Keratinocyte (primary cell): ENCODE measurements around the gene AKAP6.

Experiments
- CTCF ChIP-seq, 3 experiments: IDR thresholded peaks in 1 of 3; conservative IDR thresholded peaks in 1 of 3; optimal IDR thresholded peaks in 1 of 3; 2 replicates in 2 of 3; 3 replicates in 1 of 3; pipeline versions ENCODE3 to v1.5.1; 2011; ENCODE audit warnings: low read length in 3 of 3, mild to moderate bottlenecking in 3 of 3, moderate library complexity in 2 of 3, control low read depth in 1 of 3, inconsistent platforms in 1 of 3; ENCODE audit not compliant: insufficient read depth in 2 of 3; ENCODE audit errors: extremely low read depth in 1 of 3
- EZH2 ChIP-seq: IDR thresholded peaks from one replicate; pipeline ENCODE4 v1.6.1; 2012; ENCODE audit warnings: inconsistent platforms, mild to moderate bottlenecking, low read length, moderate library complexity

- no peak for TF ChIP-seq CTCF (optimal IDR thresholded peaks at IDR 0.05 in 1 of 3, IDR thresholded peaks at IDR 0.05 in 1 of 3, conservative IDR thresholded peaks at IDR 0.05 in 1 of 3; ENCODE audit: extremely low read depth in 1 of 3, insufficient read depth in 2 of 3, low read length in 3 of 3)
- TF ChIP-seq EZH2, result no peak
Observed at GRCh38 chr14:32826404-32827082, 497.4 kb downstream of the AKAP6 start.
